Stomach (tissue), 9 donors: ENCODE data around the gene PPP2R5B. TPM values are rescaled to one million over a fixed set of nuclear protein-coding genes. Genes with fewer than 3 reads are reported as not detected.

Experiments
- DNase-seq, 2 donors: peaks; one replicate each; pipeline versions ENCODE4 v3.0.0 to v3.0.0-alpha.2; 2013 to 2019
- H3K27ac ChIP-seq, 5 donors: fragments of 200-600 bp in 4 of 5; sonication (generic) in 4 of 5; one replicate each; pipeline ENCODE4 v1.5.1; 2013 to 2019; ENCODE audit warnings: mild to moderate bottlenecking in 1 of 5, moderate library complexity in 1 of 5
- H3K27me3 ChIP-seq, 3 donors: fragments of 200-600 bp; sonication (generic); one replicate each; pipeline ENCODE4 v1.5.1; 2017 to 2019; ENCODE audit warnings: mixed run types in 1 of 3
- H3K36me3 ChIP-seq, 4 donors: fragments of 200-600 bp; sonication (generic); 1 replicate in 3 of 4; 2 replicates in 1 of 4; pipeline ENCODE4 v1.5.1; 2016 to 2019
- H3K4me1 ChIP-seq, 4 donors: fragments of 200-600 bp; sonication (generic); one replicate each; pipeline ENCODE4 v1.5.1; 2016 to 2019
- H3K4me3 ChIP-seq, 4 donors: fragments of 200-600 bp; sonication (generic) in 3 of 4; one replicate each; pipeline ENCODE4 v1.5.1; 2016 to 2019; ENCODE audit warnings: mild to moderate bottlenecking in 1 of 4
- H3K9me3 ChIP-seq, 4 donors: fragments of 200-600 bp; sonication (generic); one replicate each; pipeline ENCODE4 v1.5.1; 2016 to 2019
- EP300 ChIP-seq: sonication (generic); formaldehyde crosslinking; IDR thresholded peaks from one replicate; pipeline ENCODE4 v1.6.1; 2017; ENCODE audit warnings: antibody characterized with exemption
- POLR2A ChIP-seq, 4 donors: fragments of 450-650 bp; IDR thresholded peaks; one replicate each; pipeline ENCODE4 v1.6.1; 2016; ENCODE audit warnings: antibody characterized with exemption in 4 of 4, control low read depth in 2 of 4, mild to moderate bottlenecking in 1 of 4, moderate library complexity in 1 of 4
- POLR2AphosphoS5 ChIP-seq, 3 donors: sonication (generic); formaldehyde crosslinking; IDR thresholded peaks; one replicate each; pipeline ENCODE4 v1.6.1; 2016; ENCODE audit warnings: antibody characterized with exemption in 3 of 3
- WGBS, 5 donors: extraction: QIAGEN DNeasy Blood & Tissue Kit in 3 of 5; methylation state at CpG; one replicate each; pipeline versions ENCODE4 v1.1.5 to v1.1.7; 2013 to 2018; 5-methylcytosine and 5-hydroxymethylcytosine counted together
- intact Hi-C: fragments of 100-400 bp; cut with DNase I; formaldehyde crosslinking; loops from one replicate; pipeline ENCODE4 v1.15.1; 2023; ENCODE audit warnings: low total_unique reads
- polyA plus RNA-seq, 3 donors: library from polyadenylated mRNA; stranded (reverse); fragments of 200-250 nt; gene quantifications; one replicate each; pipeline ENCODE4 v1.2.3, GENCODE V29; 2013
- total RNA-seq, 5 donors: library from RNA; depleted of rRNA; stranded (reverse); fragments of >200 nt; gene quantifications; one replicate each; pipeline versions ENCODE4 v1.1.0 to v1.2.3, GENCODE V29; 2014 to 2016
- TF ChIP-seq, protein P1 (sequence below), 7 experiments: fragments of 450-650 bp in 4 of 7; fragments of 200-600 bp in 3 of 7; sonication (generic) in 3 of 7; IDR thresholded peaks; one replicate each; pipeline ENCODE4 v1.5.1; 2016 to 2019; ENCODE audit warnings: antibody characterized with exemption in 7 of 7, control low read depth in 2 of 7, mild to moderate bottlenecking in 1 of 7
- donor health status: healthy with polysubstance abuse.
- donor health status: Bipolar disorder and iron deficiency.
- donor health status: healthy.

The PPP2R5B gene
- total and polyA plus RNA-seq, 8 donors: 6.6 to 75.6 (median 13.2) TPM

DNA sequence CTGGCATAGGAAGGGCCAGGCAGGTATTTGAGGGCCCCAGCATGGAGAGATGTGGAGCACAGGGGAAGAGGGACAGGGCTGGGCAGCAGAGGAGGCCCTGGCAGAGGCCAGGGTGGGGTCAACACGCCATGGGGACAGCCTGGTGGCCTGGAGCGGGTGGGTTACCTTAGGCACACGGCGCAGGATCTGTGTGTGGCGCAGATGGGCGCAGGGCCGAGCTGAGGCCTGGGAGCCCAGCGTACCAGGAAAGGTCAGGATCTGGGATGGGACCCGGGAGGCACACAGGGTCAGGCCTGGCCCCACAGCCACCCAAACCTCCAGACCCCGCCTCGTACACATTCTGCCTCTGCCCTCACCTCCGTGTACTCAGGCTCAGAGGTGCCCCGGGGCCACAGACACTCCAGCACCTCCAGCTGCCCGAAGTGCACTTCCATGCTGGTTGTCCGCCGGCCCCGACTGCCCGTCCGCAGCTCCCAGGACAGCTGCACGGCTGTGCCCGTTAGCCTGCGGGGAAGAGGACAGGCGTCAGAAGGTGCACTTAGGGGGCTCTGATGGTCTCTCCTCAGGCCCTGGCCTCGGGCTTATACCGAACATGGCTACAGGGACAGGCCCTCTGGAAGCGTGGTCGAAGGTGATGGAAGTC, 13.9 kb upstream of the PPP2R5B start:
- H3K4me3 ChIP-seq: no peak overlapping the region
- H3K27ac ChIP-seq: no peak overlapping the region
- H3K4me1 ChIP-seq: peaks cover 5 to 12% (median 9%) of the 10 kb centered on the region in 4 donors
- no peak for TF ChIP-seq POLR2A (IDR thresholded peaks at IDR 0.05)
- peaks cover 80 to 93% (median 91%) of the 10 kb centered on the region in 4 donors for H3K36me3 ChIP-seq
- H3K9me3 ChIP-seq: no peaks in the 10 kb centered on the region
- intact Hi-C loops: loop anchor here (10.0 kb wide), 1 partner anchor 84 kb away; the partner anchor contains the start of gene BATF2
- 90 to 95% (median 94%) methylated on average over 14 to 27 of the region's 27 CpGs for WGBS, 5 donors
- DNase-seq: no peak
- H3K27me3 ChIP-seq: no peaks in the 10 kb centered on the region

DNA sequence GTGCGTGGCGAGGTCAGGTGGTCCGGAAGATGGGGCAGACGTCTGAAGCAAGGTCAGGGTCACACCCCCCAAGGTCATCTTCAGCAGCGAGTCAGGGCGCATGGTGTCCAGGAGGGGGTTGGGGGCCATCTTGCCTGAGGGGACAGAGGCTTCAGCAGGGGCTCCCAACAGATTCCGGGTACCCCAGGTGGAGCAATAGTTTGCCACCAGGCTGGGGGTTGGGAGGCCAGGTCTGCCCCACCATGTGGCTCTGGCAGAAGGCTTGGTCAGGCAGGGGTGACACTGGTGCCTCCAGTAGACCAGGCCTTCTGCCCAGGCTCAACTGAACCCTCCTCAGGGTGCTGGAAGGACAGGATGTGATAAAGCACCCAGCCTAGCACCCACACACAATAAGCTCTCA, 13.3 kb upstream of the PPP2R5B start:
- H3K36me3 ChIP-seq: peaks cover 74 to 87% (median 86%) of the 10 kb centered on the region in 4 donors
- H3K4me1 ChIP-seq: peaks cover 11 to 18% (median 15%) of the 10 kb centered on the region in 4 donors
- H3K9me3 ChIP-seq: no peaks in the 10 kb centered on the region
- no peak overlapping the region for H3K27ac ChIP-seq
- DNase-seq: no peak
- no peaks in the 10 kb centered on the region for H3K27me3 ChIP-seq
- H3K4me3 ChIP-seq: no peak overlapping the region
- intact Hi-C loops: loop anchor here (10.0 kb wide), 1 partner anchor 84 kb away; the partner anchor contains the start of gene BATF2
- WGBS, 5 donors: 75 to 90% (median 86%) methylated on average over 5 to 7 of the region's 7 CpGs
- TF ChIP-seq POLR2A (IDR thresholded peaks at IDR 0.05): no peak

DNA sequence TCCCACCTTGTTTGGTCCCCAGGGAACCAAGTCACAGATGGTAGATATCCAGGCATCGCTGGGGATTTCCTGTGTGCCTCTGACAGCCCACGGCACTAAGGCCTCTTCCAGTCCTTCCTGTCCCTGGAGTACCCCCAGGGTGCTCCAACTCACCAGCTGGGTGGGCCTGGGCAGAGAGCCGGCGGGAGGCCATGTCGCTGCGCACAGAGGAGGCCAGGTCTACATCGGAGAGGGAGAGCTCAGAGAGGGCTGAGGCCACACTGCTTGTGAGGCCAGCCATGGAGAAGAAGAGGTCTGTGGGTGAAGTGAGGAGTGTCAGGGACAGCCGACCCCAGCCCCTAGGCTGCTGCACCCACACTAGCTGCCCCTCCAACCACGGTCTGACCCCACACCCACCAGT, 12.8 kb upstream of the PPP2R5B start:
- Histone ChIP-seq H3K4me1 (peaks cover 14 to 22% (median 20%) of the 10 kb centered on the region in 4 donors), H3K27ac (no peak overlapping the region), H3K9me3 (no peaks in the 10 kb centered on the region), H3K27me3 (no peaks in the 10 kb centered on the region), H3K4me3 (no peak overlapping the region), H3K36me3 (peaks cover 69 to 82% (median 80%) of the 10 kb centered on the region in 4 donors)
- no peak for DNase-seq
- intact Hi-C loops: loop anchor here (10.0 kb wide), 1 partner anchor 83 kb away; the partner anchor contains the start of gene BATF2
- WGBS, 5 donors: 85 to 96% (median 90%) methylated on average over 3 to 9 of the region's 9 CpGs
- TF ChIP-seq POLR2AphosphoS5 (IDR thresholded peaks at IDR 0.05) (no peak), EP300 (no peak), POLR2A (IDR thresholded peaks at IDR 0.05) (no peak)
- TF ChIP-seq, protein P1, sequence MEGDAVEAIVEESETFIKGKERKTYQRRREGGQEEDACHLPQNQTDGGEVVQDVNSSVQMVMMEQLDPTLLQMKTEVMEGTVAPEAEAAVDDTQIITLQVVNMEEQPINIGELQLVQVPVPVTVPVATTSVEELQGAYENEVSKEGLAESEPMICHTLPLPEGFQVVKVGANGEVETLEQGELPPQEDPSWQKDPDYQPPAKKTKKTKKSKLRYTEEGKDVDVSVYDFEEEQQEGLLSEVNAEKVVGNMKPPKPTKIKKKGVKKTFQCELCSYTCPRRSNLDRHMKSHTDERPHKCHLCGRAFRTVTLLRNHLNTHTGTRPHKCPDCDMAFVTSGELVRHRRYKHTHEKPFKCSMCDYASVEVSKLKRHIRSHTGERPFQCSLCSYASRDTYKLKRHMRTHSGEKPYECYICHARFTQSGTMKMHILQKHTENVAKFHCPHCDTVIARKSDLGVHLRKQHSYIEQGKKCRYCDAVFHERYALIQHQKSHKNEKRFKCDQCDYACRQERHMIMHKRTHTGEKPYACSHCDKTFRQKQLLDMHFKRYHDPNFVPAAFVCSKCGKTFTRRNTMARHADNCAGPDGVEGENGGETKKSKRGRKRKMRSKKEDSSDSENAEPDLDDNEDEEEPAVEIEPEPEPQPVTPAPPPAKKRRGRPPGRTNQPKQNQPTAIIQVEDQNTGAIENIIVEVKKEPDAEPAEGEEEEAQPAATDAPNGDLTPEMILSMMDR (IDR thresholded peaks at IDR 0.05): no peak

DNA sequence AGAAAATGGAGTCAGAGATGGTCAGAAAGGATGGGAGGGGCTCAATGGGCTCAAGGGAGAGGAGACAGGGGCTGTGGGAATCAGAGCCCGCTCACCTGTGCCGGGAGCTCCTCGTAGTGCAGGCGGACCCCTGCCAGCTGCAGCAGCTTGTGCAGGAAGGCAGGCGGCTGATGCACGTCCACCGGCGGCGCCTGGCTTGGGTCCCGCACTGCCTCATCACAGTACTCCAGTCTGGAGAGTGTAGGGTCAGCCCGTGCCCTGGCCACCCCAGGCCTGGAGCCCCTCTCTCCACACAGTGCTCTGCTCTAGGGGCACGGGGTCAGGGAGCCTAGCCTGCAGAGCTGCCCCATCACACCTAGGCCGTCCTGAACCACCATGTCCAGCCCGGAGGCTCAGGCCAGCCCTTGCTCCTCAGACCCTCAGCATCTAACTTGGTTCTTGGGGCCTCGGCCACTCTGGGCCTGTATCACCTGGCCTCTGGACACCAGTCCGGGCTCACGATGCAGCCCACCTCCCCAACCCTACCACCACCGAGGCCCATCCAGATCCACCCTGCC, 11.2 kb upstream of the PPP2R5B start:
- no peaks in the 10 kb centered on the region for H3K27me3 ChIP-seq
- no peak for DNase-seq
- no peak overlapping the region for H3K4me3 ChIP-seq
- H3K36me3 ChIP-seq: peaks cover 57 to 66% (median 64%) of the 10 kb centered on the region in 4 donors
- no peak overlapping the region for H3K27ac ChIP-seq
- intact Hi-C loops: loop anchor here (10.0 kb wide), 1 partner anchor 82 kb away; the partner anchor contains the start of gene BATF2
- peaks cover 19 to 31% (median 28%) of the 10 kb centered on the region in 4 donors for H3K4me1 ChIP-seq
- 86 to 93% (median 91%) methylated on average over 11 to 18 of the region's 18 CpGs for WGBS, 5 donors
- no peak for TF ChIP-seq EP300
- TF ChIP-seq, protein P1 (IDR thresholded peaks at IDR 0.05): no peak
- TF ChIP-seq POLR2AphosphoS5 (IDR thresholded peaks at IDR 0.05): no peak
- TF ChIP-seq POLR2A (IDR thresholded peaks at IDR 0.05): no peak
- H3K9me3 ChIP-seq: no peaks in the 10 kb centered on the region

DNA sequence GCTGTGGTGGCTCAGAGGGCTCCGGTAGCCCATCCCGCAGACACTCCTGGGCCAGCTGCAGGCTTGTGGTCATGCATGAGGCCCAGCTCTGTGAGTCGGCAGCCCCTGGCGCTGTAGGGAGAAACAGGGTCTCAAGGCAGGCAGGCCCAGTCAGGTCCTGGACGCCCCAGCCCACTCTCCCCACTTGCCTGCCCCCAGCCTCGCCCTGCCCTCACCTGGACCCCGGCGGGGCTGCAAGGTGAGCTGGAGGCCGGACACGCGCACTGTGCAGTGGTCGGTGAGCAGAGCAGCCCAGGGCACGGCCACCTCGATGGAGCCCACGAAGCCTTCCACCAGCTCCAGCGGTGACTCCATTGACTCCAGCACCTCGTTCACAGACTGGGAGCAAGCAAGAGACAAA, 10.4 kb upstream of the PPP2R5B start:
- no peak overlapping the region for H3K4me3 ChIP-seq
- H3K27ac ChIP-seq: no peak overlapping the region
- DNase-seq: no peak
- TF ChIP-seq POLR2A (IDR thresholded peaks at IDR 0.05) (no peak), POLR2AphosphoS5 (IDR thresholded peaks at IDR 0.05) (no peak), EP300 (no peak)
- TF ChIP-seq, protein P1 (IDR thresholded peaks at IDR 0.05): no peak
- H3K36me3 ChIP-seq: peaks cover 50 to 58% (median 56%) of the 10 kb centered on the region in 4 donors
- WGBS, 5 donors: 92 to 100% (median 97%) methylated on average over 3 to 17 of the region's 17 CpGs
- no peaks in the 10 kb centered on the region for H3K9me3 ChIP-seq
- H3K27me3 ChIP-seq: no peaks in the 10 kb centered on the region
- H3K4me1 ChIP-seq: peaks cover 25 to 37% (median 36%) of the 10 kb centered on the region in 4 donors
- intact Hi-C loops: loop anchor here (10.0 kb wide), 1 partner anchor 81 kb away; the partner anchor contains the start of gene BATF2
